IPS-15b (cell line): ENCODE data around the gene SLC1A4.

ENCODE experiments used
- H3K27me3 ChIP-seq: one replicate; pipeline ENCODE4 v1.6.1; 2013; ENCODE audit warnings: low read length; ENCODE audit not compliant: control insufficient read depth, insufficient read depth
- H3K36me3 ChIP-seq: one replicate; pipeline ENCODE4 v1.6.1; 2013; ENCODE audit warnings: low read length; ENCODE audit not compliant: control insufficient read depth, insufficient read depth
- H3K4me1 ChIP-seq: one replicate; pipeline ENCODE4 v1.6.1; 2013; ENCODE audit warnings: mild to moderate bottlenecking, low read length; ENCODE audit not compliant: control insufficient read depth, insufficient read depth
- H3K4me3 ChIP-seq: one replicate; pipeline ENCODE4 v1.5.1; 2013; ENCODE audit warnings: low read depth, low read length
- H3K9ac ChIP-seq: one replicate; pipeline ENCODE4 v1.6.1; 2013; ENCODE audit warnings: low read depth, mild to moderate bottlenecking, low read length
- H3K9me3 ChIP-seq: one replicate; pipeline ENCODE4 v1.6.1; 2013; ENCODE audit warnings: mild to moderate bottlenecking, low read length; ENCODE audit not compliant: control insufficient read depth, insufficient read depth

Gene SLC1A4

DNA sequence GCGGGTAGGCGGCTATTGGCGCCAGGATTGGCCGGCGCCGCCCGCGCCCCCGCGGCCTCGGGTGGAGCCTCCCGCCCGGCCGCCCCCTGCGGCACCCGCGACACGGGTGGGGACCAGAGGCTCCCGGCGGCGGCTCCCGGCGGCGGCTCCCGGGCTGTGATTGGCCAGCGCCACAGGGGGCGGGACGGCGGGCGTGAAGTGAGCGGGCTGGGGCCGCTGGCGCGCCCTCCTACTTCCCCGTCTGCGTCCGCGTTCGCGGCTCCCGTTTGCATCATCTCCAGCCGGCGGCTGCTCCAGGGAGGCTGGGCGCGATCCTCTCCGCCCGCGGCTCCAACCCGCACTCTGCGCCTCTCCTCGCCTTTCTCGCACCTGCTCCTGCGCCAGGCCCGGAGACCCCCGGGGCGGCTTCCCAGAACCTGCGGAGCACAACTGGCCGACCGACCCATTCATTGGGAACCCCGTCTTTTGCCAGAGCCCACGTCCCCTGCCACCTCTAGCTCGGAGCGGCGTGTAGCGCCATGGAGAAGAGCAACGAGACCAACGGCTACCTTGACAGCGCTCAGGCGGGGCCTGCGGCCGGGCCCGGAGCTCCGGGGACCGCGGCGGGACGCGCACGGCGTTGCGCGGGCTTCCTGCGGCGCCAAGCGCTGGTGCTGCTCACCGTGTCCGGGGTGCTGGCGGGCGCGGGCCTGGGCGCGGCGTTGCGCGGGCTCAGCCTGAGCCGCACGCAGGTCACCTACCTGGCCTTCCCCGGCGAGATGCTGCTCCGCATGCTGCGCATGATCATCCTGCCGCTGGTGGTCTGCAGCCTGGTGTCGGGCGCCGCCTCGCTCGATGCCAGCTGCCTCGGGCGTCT, at the start of gene SLC1A4:
Gene SLC1A4 (plus strand): TSS at position 274 of the 856 bp plus-strand sequence. CDS start 245 bp downstream, at position 519.
- Histone ChIP-seq H3K36me3 (no peaks in the 10 kb centered on the region), H3K4me3 (peak within 1 kb of the TSS; percentile 68), H3K4me1 (no peaks in the 10 kb centered on the region), H3K9me3 (no peaks in the 10 kb centered on the region), H3K27me3 (peaks cover 64% of the 10 kb centered on the region), H3K9ac (no peak within 1 kb of the TSS)

DNA sequence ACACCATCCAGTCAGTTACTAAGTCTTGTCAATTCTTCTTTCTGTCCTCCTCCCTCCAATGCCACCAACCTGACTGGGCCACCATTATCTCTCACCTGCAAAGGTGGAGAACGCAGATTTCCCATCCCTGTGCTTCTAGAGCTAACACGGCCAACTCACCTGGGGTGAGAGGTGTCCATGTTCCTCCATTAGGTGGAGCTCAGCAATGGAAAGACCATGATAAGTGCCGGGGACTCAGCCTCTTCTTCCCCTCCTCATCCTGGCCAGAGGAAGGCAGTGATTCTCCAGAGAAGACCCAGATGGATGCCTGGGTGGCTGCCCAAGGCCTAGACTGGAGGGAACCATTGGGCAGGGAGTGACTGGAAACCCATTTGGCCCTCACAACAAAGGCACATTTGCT, 48.1 kb upstream of the SLC1A4 start:
- peaks cover under 1% of the 10 kb centered on the region for H3K4me1 ChIP-seq

GRCh38 chr2:64941801-64942200, 47.4 kb upstream of the SLC1A4 start:
- no peak overlapping the region for H3K4me3 ChIP-seq
- no peak overlapping the region for H3K9ac ChIP-seq
- H3K36me3 ChIP-seq, result no peaks in the 10 kb centered on the region
- no peaks in the 10 kb centered on the region for H3K27me3 ChIP-seq
- H3K4me1 ChIP-seq, result peaks cover 7% of the 10 kb centered on the region
- H3K9me3 ChIP-seq, result no peaks in the 10 kb centered on the region

More for the DNA sequence above, 48.1 kb upstream of the SLC1A4 start:
- H3K36me3 ChIP-seq, result no peaks in the 10 kb centered on the region
- H3K4me3 ChIP-seq, result no peak overlapping the region
- H3K9me3 ChIP-seq, result no peaks in the 10 kb centered on the region
- no peak overlapping the region for H3K9ac ChIP-seq
- H3K27me3 ChIP-seq, result no peaks in the 10 kb centered on the region

- Histone ChIP-seq H3K9me3 (no peaks in the 10 kb centered on the region), H3K36me3 (no peaks in the 10 kb centered on the region), H3K27me3 (no peaks in the 10 kb centered on the region), H3K9ac (no peak overlapping the region), H3K4me3 (no peak overlapping the region), H3K4me1 (peaks cover 8% of the 10 kb centered on the region)
Observed at GRCh38 chr2:64942693-64943092, 46.5 kb upstream of the SLC1A4 start.

DNA sequence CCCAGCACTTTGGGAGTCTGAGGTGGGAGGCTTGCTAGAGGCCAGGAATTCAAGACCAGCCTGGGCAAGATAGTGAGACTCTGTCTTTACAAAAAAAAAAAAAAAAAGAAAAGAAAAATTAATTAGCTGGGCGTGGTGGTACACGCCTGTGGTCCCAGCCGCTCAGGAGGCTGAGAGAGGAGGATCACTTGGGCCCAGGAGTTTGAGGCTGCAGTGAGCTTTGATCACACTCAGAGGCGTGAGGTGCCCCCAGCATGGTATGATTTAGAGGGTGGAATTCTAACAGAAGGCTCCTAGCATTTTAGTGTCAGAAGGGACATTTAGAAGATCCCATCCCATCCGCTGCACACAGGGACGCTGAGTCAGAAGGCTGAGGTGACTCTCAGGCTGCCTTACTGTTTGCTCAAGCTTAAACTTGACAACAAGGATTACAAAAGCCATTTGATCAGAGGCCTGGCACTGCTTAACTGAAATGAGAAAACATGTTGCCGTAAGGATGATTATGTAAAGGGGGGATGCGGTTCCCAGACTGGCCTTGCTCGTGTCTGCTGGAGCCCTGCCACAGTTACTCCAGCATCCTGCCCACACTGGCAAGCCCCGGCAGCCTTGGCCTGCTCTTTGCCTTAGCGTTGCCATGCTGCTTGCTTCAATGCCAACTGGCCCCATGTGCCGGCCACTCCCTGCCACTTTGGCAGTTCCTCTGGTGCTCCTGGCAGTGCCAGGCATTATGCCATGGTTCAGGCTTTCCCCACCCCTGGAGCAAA, 45.6 kb upstream of the SLC1A4 start:
- H3K27me3 ChIP-seq, result no peaks in the 10 kb centered on the region
- H3K36me3 ChIP-seq, result no peaks in the 10 kb centered on the region
- H3K9me3 ChIP-seq, result no peaks in the 10 kb centered on the region
- H3K9ac ChIP-seq, result no peak overlapping the region
- H3K4me3 ChIP-seq, result no peak overlapping the region
- H3K4me1 ChIP-seq, result peaks cover 8% of the 10 kb centered on the region

GRCh38 chr2:64944484-64944883, 44.7 kb upstream of the SLC1A4 start:
- Histone ChIP-seq H3K36me3 (no peaks in the 10 kb centered on the region), H3K27me3 (no peaks in the 10 kb centered on the region), H3K9me3 (no peaks in the 10 kb centered on the region), H3K4me3 (no peak overlapping the region), H3K9ac (no peak overlapping the region), H3K4me1 (peaks cover 8% of the 10 kb centered on the region)

DNA sequence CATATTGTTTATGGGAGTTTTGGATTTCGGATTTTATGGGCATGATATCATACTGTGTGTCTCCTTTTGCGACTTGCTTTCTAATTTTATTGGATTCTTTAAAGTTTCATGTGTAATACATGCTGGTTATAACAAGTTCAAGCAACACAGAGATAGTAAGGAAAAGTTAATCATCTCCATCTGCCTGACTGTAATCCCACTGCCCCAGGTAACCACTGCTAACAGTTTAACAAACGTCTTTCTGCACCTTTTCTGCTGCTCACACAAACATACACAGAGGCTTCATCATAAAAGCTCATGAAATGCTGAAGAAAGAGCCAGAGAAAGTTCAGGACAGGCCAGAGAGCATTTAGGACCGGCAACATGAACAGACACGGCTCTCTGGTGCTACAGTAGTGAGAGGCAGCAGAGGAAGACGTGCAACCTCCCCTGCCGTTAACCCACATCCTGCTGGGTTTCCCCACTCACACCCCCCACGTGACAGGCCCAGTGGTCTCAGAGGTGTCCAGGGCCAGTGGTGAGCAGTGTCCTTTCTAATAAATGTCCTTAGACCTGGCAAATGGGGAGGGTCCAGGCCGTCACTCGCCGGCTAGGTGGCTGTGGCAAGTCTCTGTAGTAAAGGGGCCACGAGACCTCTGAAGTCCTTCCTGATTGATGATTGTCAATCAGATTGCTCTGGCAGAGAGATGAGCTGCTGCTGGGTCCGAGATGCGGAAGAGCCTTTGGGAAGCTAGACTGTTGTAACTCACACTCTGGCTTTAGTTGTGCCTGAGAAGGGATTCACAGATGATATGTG, 43.0 kb upstream of the SLC1A4 start:
- H3K36me3 ChIP-seq, result no peaks in the 10 kb centered on the region
- H3K9ac ChIP-seq, result no peak overlapping the region
- H3K9me3 ChIP-seq, result no peaks in the 10 kb centered on the region
- H3K4me1 ChIP-seq, result peaks cover 13% of the 10 kb centered on the region
- no peaks in the 10 kb centered on the region for H3K27me3 ChIP-seq
- no peak overlapping the region for H3K4me3 ChIP-seq

- H3K9me3 ChIP-seq, result no peaks in the 10 kb centered on the region
- H3K27me3 ChIP-seq, result no peaks in the 10 kb centered on the region
- H3K4me1 ChIP-seq, result peaks cover 13% of the 10 kb centered on the region
- H3K36me3 ChIP-seq, result no peaks in the 10 kb centered on the region
- H3K9ac ChIP-seq, result no peak overlapping the region
- no peak overlapping the region for H3K4me3 ChIP-seq
Observed at GRCh38 chr2:64946769-64947247, 42.4 kb upstream of the SLC1A4 start.

DNA sequence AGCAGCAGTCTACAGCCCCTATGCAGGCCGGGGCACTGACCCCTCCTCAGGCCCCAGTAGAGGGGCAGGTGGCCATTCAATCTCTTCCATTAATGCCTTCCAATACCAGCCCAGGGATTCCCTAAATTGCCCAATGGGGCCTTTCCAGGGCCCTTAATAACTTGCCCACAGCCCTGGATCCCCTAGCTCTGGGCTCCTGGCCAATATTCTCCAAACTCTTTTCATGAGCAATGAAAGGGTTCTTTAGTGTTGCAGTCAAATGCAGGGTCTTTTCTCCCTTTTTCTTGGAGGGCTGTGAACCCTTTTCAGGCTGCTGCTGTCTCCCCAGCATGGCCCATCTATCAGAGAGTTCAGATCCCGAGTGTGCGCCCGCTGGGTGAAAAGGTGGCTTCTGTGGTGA, 41.3 kb upstream of the SLC1A4 start:
- Histone ChIP-seq H3K36me3 (no peaks in the 10 kb centered on the region), H3K9me3 (no peaks in the 10 kb centered on the region), H3K9ac (no peak overlapping the region), H3K27me3 (no peaks in the 10 kb centered on the region), H3K4me1 (peaks cover 13% of the 10 kb centered on the region), H3K4me3 (no peak overlapping the region)

- H3K9ac ChIP-seq, result no peak overlapping the region
Observed at GRCh38 chr2:64950226-64951160, 38.7 kb upstream of the SLC1A4 start.

More at GRCh38 chr2:64950226-64951160, 38.7 kb upstream of the SLC1A4 start:
- H3K36me3 ChIP-seq, result no peaks in the 10 kb centered on the region
- H3K4me1 ChIP-seq, result peaks cover 13% of the 10 kb centered on the region
- no peak overlapping the region for H3K4me3 ChIP-seq
- H3K27me3 ChIP-seq, result no peaks in the 10 kb centered on the region
- H3K9me3 ChIP-seq, result no peaks in the 10 kb centered on the region
